ENCODE results near the gene LSM14B.

- TF ChIP-seq CTCF (IDR thresholded peaks at IDR 0.05) (peak in 1 of 4 experiments; percentile 11), POLR2A (IDR thresholded peaks at IDR 0.05) (peak; percentile 91), POLR2AphosphoS5 (IDR thresholded peaks at IDR 0.05) (peak; percentile 46)
Measured at GRCh38 chr20:62143081-62143956, 21.0 kb downstream of the LSM14B start, which contains the start of the genes PSMA7 and SS18L1.

All from prostate gland (tissue), 2 donors.